CD4-positive, alpha-beta T cell treated with Interleukin-6 for 4 hours (primary cell): ENCODE results near the gene MGRN1.

ENCODE experiments used
- DNase-seq: peaks from one replicate; pipeline ENCODE4 v3.0.0-alpha.2; 2020; ENCODE audit warnings: mixed read lengths

The MGRN1 gene

DNA sequence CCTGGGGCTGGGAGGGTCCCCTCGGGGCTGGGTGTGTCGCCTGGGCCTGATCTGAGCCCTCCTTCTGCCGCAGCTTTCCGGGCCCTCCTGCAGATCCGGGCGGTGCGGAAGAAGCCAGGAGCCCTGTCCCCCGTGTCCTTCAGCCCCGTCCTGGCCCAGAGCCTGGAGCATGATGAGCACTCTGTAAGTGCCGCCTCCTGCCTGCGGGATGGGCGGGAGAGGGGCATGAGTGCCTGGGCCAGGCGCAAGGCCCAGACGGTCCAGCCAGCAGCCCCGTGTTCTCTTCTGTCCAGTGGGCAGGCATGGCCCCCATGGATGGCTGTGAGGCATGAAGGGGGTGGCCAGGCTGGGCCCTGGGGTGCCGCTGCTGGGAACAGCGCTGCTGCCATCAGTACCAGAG lies 52.8 kb downstream of the MGRN1 start:
- no peak for DNase-seq

DNA sequence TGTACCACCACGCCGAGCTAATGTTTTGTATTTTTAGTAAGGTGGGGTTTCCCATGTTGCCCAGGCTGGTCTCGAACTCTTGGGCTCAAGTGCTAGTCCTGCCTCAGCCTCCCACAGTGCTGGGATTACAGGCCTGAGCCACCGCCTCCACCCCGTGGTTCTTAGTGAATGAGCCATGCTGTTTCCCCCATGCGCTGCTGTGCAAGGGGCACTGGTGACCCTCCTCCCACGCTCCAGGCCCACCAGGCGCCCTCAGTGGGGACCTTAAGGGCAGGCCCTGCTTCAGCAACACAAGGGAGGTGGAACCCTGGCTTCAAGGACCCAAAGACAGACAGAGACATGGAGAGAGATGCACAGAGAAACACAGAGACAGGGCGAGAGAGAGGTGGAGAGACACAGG lies 53.4 kb downstream of the MGRN1 start:
- no peak for DNase-seq

DNA sequence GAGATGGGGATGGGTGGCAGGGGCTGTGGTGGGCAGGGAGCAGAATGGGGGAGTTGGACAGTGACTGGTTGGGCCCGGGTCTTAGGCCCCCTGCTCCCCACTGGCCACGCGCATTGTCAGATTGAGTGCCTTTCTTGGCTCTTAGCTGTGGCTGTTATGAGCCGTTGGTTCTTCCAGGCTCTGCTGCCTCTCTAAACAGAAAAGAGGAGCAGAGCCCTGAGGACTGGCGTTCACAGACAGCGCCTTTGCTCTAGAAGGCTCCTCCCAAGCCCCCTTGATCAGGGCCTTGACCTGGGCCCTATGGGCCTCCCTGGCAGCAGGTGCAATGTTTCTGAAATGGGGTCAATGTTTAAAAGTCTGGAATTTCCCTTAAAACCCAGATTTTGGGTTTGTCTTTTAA lies 54.0 kb downstream of the MGRN1 start:
- no peak for DNase-seq

DNA sequence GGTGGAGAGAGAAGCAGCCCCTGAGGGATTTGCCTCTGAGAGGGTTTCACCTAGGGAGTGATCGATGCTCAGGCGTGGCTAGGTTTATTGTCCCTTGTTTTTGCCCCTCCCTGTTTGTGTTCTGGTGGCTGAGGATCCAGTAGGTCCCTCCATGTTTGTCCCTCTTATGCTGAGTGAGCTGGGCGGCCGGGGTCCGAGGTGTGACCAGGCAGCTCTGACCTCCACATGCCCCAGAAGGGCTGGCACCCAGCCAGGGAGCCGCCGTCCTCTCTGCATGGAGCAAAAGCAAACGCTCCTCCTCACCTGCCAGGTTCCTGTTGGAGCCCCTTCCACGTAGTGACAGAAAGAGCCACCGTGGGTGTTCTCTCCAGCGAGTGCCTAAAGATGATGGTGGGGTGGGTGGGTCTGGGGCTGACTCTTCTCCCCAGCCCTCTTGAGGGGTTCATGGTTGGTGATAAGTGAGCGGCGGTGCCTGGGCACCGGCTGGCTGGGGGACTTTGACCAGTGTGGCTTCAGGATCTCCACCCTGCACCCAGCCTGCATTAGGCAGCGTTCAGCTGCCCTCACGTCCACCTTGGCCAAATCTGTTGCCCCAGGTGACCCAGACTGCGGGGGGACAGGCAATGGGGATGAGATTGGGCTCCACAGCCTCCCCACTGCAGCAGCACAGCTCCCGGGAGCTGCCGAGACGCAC lies 54.7 kb downstream of the MGRN1 start:
- no peak for DNase-seq

DNA sequence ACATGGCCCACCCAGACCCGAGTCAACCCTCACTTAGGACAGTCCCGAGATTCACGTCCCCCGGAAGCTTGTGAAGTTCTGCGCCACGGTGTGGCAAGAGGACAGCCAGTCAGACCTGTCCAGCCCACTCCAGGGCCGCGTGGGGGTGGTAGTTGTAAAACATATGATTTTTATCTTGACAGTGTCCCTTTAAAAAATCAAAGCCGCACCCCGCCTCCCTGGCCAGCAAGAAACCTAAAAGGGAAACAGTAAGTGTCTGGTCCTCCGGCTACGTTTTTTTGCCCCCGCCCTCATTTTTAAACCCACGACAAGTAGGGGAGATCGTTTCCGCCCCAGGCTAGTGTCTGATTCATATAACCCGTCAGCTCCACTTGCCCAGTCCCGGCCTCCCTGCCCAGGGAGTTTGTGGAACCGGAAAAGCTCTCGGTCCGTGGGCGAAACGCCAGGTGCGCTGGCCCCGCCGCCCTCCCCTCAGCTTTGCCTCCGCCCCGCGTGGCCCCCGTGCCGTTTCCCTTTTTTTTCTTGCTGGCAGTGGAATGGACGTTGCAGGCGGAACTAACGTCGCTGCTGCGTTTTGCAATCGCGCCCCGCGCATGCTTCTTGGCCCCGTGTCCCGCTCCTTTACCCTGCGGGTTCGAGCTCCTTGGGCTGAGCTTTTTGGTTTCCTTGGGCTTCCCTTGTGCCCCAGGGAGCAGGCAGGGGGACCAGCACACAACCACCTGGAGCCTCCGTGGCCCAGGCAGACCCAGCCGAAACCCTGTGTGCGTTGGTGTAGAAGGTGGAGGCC lies 55.4 kb downstream of the MGRN1 start:
- no peak for DNase-seq

DNA sequence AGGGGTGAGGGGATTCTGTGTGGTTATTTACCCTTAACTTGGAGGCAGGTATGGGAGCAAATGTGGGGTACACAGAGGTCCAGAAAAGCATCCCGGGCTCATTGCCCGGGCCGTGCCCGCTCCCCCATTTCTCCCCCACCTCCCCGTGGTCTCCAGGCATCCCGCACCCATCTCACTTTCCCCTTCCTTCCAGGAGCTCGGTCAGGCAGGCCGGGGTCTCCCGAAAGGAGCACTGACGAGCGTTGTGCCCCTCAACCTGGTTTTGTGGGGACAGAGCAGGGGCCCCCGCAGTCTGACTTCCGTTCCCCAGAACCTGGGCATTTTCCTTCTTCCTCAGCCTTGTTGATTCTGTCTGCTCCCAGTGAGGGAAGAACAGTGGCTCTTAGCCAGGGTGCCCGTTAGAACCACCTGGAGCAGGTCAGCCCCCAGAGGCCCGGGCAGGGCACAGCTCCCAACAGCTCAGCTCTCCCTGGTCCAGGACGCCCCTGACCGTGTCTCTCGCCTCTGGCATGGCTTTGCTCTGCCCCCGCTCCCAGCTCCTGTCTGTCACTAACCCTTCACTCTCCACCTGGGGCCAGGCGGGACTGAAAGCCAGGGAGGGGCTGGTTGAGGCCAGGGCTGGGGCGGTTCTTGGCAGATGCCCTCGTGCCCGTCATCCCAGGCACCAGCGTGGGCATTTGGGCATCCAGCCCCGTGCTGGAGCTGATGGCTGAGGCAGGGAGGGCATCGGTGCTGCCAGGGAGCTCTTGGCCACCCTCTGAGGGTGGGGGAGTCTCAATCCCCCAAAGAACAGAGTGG lies 56.2 kb downstream of the MGRN1 start:
- DNase-seq: no peak

DNA sequence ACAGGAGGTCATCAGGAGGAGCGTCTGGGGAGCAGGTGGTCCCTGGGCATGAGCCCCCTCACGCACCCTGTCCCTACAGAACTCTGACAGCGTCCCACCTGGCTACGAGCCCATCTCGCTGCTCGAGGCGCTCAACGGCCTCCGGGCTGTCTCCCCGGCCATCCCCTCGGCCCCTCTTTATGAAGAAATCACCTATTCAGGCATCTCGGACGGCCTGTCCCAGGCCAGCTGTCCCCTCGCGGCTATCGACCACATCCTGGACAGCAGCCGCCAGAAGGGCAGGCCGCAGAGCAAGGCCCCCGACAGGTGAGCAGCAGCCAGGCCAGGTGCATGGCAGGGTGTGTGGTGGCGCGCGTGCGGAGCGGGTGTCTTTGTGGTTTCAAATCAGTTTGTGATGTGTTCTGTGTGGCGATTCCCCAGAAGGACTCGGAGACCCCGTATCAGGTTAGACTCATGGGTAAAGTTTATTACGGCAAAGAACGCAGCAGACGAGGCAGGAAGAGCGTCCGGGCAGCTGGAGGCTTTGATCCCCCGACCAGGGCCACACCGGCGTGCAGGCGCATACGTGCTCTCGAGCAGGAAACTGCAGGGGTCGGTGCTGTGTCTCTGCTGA lies 57.0 kb downstream of the MGRN1 start:
- no peak for DNase-seq

DNA sequence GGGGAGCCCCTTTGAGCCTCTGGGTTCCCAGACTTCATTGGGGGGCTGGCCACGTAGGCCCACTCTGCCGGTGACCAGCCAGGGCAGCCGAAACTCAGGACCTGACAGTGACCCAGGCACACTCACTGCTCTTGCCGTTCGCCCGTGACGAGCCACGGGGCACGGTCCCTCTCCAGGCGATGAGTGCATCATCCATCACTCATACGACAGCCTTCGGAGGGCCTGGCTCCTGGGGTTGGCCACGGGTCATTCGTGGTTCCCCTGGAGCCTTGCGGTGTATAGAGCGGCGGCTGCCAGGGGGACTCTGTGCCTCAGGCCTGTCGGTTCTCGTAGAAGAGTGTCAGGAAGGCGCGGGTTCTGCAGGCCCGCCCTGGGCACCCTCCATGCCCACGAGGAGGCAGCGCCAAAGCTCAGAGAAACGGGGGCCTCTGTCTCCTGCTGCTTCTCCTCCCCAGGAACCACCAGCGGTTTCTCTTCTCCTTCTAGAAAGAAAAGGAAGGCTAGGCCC lies 57.5 kb downstream of the MGRN1 start:
- DNase-seq: no peak

DNA sequence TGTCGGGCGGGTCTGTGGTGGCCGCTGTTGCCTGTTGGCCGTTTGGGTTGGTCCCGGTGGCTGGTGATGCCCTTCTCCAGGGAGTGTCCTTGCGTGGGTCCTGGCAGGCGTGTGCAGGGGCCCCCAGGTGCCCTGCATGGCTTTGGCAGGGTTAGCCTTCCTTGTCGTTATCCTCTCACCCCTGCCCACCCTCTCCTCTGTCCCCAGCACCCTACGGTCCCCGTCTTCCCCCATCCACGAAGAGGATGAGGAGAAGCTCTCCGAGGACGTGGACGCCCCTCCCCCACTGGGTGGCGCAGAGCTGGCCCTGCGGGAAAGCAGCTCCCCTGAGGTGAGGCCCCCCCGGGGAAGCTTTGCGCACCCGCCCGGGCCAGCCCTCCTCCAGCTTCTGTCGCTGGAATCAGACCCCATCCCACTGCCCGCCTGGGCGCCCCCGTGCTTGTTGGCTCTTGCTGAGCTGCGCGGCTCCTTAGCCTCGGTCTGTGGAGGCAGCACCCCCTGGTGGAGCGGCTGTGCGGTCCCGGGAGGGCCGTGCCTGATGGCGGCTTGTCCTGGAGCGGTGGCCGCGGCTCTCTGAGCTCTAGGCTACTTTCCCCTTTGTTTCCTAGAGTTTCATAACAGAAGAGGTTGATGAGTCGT lies 58.1 kb downstream of the MGRN1 start:
- DNase-seq: peak; percentile 44

DNA sequence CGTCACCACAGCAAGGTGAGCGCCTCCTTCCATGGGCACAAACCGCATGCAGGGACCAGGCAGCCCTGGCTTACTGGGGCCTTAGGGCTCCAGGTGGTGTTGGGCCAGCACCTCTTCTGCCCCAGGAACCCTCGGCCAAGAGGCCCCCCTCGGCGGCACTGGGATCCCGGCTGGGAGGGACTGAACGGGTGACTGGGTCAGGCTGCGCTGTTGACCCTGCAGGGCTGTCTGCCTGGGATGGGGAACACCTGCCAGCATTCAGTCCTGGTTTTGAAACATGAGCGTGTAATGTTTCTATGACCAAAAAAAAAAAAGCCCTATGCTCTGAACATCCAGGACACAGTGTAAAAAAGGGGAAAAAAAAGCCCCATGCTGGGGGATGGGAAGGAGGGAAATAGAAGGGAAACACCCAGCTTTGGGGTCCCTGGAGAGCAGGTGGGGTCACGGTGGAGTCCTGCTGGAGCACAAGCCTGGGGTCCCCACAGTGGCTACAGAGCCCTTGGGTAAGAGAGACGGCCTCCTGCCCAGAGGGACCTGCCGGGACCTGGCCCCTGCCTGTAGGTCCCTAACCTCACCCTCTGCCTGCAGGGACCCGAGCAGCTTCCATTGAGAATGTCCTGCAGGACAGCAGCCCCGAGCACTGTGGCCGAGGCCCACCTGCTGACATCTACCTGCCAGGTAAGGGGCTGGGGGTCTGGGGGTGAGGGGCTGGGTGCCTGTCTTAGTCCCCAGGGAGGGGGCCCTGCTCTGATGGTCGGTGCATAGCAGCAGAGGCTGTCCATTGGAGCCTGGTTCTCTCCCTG lies 58.8 kb downstream of the MGRN1 start:
- no peak for DNase-seq

DNA sequence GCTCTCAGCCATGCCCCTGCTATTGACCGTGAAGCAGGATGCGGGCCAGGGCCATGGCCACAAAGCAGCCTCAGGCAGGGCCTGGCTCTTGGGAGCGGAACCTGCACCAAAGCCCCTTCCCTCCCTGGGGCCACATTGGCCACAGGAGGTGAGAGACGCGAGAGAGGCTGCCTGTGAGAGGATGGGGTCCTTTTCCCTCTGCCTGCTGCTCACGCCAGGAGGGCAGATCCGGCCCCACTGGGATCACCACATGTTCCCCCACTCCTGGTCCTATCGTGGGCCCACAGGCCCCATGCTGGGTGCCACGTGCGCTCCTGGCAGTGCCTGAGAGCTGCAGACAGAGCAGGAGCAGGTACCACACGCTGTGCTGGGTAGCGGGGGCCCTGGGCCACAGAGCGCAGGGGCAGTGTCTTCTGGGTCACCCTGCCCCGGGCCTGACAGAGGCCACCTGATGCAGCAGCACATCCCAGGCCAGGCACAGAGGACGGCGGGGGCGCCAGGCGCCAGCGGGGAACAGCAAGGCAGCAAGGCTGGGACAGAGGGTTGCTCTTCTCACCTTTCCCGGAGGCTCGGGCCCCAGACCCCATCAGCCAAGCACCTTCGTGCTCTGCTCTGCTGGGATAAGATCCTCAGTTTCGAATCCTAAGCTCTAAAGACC lies 59.6 kb downstream of the MGRN1 start:
- no peak for DNase-seq

DNA sequence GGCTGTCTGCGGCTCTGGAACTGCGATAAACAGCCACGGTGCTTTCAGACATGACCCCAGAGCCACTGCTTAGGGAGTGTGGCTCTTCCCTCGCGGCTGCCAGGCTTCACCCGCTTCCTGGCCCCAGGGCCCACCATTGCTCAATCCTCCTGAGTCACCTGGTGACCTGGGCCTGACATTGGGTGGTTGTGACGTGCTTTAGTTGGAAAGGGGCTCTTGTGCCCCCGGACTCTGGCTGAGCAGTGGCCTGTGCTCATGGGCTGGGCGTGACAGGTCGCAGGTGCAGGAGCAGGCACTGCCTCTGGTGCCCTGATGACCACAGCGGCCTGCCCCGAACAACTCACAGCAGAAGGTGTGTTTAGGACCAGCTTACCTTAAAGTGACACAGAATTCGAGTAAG lies 60.1 kb downstream of the MGRN1 start:
- DNase-seq: no peak

DNA sequence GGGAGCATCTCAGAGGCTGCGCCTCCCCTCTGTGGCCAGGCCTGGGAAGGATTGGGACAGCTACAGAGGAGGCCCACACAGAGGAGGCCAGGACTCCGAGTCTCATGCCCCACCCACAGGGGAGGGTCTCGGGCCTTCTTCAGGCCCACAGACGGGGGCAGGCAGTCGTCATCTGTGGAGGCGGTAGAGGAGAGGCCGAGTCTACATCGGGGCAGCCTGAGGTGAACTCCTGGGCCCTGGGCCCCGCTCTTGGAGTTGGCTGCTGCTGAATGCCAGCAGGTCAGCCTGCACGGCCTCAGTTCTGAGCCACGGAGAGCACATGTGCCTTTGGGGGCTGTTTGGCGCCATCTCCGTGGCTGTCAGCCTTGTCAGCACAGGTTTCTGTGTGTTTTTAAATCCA lies 60.7 kb downstream of the MGRN1 start:
- DNase-seq: no peak

DNA sequence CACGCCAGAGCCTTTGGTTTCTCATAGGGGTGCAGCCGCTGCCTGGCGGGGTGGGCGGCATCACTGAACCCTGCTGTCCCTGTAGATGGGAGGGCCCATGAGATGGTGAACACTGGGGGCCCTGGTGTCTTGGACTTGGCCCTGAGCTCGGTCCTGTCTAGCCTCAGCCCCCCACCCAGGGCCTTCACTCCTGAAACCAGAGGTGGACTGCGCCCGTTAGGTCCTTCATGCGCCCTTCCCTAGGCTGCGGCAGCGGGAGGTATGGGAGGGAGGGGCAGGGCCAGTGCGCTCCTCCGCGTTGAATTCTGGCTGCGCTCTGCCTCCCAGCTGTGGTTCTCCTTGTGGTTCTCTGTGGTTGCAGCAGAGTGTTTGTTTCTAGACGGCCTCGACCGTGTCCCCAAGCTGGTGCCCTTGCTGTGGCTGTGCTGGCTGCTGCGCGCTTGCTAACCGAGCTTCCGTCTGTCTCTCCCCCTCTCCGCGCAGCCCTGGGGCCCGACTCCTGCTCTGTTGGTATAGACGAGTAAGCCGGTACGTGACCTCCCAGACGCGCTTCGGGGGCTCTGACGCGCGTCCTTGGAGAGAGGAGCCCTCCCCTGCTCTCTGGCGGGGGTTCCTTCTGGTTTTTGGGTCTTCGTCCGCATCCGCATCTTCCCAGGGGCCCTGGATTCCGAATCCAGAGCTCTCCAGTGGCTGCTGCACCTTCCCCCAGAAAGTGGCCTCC lies 61.3 kb downstream of the MGRN1 start:
- DNase-seq: no peak

DNA sequence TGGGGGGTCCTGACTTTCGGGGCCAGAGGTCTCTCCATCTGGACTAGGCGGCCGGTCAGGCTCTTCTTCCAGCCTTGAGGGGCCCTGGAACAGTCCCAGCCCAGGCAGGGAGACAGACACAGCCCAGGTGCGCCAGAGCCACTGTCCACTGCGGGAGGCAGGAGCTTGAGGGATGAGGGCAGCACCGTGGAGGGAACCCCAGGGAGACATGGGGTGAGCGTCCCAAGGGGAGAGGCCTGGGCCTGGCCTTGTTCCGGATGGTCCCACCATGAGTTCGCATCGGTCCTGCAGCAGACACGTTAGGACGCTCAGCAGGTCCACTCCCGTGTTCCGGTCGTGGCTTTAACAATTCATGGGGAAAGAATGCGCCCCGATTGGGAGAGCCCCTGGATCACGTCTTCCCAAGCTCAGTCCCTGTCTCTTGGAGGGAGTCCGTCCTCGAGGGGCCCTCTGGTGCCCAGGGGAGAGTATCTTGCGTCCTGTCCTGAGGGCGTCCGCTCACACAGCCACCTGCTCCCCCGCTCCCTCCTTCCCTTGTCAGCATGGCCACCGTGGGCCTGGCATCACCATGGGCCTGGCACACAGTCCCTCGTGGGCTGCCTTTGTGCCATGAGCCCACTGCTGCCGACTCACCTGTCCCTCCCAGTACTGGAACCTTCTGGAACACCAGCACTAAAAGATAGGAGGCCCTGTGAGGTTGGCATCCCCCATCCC lies 62.0 kb downstream of the MGRN1 start:
- no peak for DNase-seq

DNA sequence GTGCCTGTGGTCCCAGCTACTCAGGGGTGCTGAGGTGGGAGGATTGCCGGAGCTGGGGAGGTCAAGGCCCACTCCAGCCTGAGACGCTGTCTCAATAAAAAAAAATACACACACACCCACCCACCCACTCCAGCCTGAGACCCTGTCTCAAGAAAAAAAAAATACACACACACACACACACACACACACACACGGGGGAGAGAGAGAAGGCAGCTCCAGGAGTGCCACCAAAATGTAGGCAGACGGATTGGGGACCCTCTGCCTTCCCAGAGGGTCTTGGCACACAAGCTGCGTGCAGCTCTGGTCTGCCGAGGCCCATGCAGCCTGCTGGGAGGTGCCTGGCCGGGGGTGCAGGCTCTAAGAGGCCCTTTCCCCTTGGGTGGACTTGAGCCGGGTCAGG lies 62.8 kb downstream of the MGRN1 start:
- no peak for DNase-seq

DNA sequence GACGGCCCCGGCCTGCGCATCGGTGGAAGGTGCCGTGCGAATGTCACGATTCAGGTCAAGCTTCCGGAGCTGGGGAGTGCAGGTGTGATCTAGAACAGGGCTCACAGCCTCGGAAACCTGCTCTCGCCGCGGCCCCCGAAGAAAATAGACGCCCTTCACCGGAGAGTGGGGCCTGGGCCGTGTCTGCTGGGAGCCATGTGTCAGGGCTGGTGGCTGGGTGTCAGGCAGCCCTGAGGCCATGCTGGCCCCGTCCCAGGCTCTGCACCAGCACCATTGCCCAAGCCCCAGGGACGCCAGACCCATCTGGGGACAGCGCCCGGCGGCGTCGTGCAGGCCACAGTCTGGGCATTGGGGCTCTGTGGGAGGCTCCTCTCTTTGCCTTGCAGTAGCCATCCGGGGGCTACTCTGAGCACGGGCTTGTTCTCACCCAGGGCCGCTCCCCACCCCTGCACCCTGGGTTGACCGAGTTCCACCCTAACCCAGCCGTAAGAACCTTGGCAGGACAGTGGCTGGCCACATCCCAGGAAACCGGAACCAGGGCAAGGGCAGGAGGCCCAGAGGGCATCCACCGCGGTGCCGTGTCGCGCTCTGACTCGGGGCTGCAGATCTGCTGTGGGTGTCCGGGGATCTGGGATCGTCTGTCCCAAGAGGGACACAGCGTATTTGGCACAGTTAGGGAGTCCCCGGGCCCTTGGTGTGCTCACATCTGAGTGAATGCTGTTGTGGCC lies 63.5 kb downstream of the MGRN1 start:
- DNase-seq: no peak

DNA sequence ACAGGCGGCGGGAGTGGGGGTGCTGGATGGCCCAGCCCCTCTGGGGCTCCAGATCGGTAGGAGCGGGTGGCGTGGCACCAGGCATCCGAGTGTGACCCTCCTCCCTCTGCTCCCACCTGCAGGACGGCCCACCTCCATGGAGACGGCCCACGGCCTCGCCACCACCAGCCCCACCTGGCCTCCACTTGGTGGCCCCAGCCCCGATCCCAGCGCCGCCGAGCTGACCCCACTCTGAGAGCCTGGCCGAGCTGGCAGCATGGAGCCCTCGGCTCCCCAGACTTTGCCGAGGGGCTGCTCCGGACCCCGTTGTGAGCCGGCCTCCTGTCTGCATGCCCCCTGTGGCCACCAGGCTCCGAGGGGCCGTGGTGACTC lies 64.0 kb downstream of the MGRN1 start:
- DNase-seq: no peak

DNA sequence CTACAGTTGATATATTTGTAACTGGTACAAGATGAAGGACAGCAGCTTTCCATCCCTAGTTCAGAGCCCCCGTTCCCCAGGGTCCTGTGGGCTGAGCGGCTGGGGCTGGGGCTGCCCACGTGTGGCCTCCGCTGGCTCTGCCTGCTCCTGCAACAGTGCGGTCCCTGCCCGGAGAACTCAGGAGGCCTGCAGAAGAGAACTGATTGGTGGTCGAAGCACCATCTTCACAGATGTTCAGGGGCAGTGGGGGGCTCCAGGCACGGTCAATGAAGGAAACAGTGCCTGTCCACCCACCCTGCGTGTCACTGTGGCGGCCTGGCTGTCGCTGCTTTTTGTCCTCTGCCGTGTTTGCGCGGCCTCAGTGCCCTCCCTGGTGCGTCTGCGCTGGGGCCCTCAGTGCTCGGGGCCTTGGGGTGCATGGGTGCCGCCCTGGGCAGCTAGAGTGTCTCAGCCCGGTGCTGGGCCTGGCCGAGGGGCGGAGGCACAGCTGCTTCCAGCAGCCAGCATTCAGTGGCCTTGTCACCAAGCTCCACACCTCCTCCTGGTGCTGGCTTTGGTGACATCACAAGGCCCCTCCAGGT lies 64.6 kb downstream of the MGRN1 start:
- DNase-seq: no peak
